HG03342 (cell line): ENCODE measurements around the gene SVIP.
A peak's percentile ranks its signal among the peaks of the same experiment; 100 is the strongest.

ENCODE experiments used
- ATAC-seq: cut with Tn5 transposase; IDR thresholded peaks from one replicate; pipeline ENCODE4 v1.9.1; 2021; ENCODE audit warnings: mild to moderate bottlenecking, moderate library complexity; ENCODE audit not compliant: unreplicated experiment

SVIP gene, protein sequence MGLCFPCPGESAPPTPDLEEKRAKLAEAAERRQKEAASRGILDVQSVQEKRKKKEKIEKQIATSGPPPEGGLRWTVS

DNA sequence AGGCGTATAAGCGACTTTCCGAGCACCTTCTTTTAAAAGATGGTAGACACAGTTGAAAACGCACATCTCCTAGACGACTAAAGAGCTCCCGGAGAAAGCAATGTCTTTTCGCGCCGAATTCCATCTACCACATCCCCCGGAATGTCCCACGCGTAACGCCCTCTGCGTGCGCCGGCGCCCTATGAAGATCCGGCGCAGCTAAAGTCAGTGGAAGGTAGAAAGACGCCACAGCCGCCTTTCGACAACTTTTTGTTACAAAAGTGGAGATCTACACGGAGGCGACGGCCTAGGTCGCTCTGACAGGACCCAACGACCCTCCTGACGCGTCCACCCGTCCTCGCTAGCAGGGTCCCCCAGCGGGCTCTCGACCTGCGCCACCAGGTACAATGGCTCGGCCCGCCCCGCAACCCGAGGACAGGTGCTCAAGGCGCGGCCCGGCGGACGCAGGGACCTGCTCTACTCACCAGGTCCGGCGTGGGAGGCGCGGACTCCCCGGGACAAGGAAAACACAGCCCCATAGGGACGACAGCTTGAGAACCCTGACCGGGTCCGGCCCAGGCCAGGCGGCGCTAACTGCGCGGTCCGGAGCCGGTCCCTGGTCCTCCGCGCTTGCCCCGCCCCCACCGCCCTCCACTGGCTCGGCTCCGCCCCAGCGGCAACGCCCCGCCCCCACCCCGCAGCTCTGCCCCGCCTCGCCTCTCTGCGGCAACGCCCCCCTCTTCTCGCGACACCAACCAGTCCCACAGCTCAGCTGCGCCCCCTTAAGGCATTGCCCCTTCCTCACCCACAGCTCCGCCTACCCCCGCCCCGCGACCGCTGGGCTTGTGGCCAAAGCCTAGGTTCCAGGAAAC lies at the start of gene SVIP:
Gene SVIP (minus strand): TSS at position 571 of the 851 bp plus-strand sequence. CDS start 53 bp downstream, at position 518.
- peak; percentile 93 for ATAC-seq

DNA sequence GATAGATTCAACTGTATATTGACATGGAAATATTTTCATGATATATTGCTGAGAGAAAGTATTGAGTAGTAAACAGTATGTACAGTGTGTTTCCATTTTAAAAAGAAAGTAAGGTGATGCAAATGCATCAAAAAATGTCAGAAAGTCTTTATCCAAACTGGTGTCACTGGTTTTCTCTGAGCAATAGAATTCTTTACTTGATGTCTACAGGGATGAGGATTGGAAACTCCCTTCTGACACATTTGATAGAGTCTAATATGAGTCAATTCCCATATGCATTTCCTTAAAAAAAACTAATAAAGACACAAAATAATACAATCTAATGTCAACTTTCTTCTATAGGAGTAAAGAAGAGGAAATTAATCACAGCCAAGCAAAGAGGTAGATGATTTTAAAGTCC lies 49.0 kb upstream of the SVIP start:
- ATAC-seq = no peak

DNA sequence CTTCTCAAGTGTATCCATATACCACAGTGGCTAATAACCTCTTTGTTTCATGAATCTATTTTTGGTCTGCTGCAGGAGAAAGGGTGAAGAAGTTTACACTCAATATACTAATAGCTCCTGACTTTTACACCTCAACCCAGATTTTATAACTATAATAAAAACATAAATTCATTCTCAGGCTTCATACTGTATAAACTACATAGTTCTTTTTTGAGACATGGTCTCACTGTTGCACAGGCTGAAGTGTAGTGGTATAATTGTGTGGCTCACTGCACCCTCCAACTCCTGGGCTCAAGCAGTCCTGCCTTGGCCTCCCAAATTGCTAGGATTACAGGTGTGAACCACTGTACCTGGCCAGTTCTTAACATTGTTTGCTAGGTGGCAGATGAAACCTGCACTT lies 48.4 kb upstream of the SVIP start:
- ATAC-seq = no peak

DNA sequence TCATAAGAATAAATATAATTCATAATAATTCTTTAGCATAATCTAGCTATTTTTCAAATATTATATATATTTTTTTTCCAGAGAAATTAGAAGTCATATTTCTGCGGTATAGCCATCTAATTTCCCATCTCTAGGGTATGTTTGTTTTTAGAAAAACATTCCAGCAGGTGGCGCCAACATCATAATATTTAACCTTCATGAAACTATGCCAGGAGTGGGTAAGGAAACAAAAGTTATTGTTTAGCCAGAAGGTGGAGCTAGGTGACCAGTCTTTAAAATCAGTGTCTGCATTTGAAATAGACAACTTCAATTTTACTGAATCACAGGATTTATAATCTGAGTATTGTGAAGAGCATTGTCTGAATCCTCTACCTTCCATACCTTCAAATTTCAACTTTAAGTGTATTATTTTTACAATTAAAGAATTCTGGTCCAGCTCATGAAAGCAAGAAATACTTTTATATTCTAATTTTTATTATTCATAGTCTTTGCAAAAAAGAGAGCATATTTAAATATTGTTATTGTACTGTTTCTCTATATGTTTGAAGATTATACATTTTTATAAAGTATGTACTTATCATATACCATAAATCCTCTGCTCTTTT lies 46.4 kb upstream of the SVIP start:
- ATAC-seq = peak; percentile 98

DNA sequence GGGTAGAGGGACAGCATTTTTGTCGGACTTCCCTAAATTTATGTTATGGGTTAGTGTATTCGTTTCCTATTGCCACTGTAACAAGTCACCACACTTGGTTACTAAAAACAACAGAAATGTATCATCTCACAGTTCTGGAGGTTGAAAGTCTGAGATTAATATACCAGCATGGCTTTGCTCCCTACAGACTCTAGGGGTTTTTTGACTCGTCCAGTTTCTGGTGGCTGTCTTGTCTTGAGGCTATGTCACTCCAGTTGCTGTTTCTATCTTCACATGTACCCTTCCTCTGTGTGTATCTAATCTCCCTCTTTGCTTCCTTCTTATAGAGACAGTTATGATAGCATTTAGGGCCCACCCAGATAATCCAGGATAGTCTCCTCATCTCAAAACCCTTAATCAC lies 39.7 kb upstream of the SVIP start:
- no peak for ATAC-seq

DNA sequence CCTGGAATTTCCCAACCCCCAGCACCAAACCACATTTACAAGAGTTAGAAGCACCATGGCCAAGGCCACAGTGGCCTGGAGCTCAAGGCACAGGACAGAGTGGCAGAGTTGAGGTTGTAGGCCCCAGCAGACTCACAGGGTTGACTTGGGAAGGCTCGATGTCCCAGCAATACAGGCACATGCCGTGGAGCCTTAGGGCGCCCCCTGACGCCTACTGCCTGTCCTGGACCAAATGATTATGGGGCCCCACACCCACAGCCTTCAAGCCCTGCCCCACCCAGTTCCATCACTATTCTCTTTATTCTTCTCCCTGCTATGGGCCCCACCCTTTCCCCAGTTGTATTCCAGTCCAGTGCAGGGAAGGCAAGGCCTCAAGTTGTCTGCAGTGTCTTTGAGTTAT lies 30.6 kb upstream of the SVIP start, which contains the start of gene CCDC179:
Gene CCDC179 (minus strand): TSS at position 234 of the 400 bp plus-strand sequence. CDS start 53 bp downstream, at position 181.
- ATAC-seq = no peak

DNA sequence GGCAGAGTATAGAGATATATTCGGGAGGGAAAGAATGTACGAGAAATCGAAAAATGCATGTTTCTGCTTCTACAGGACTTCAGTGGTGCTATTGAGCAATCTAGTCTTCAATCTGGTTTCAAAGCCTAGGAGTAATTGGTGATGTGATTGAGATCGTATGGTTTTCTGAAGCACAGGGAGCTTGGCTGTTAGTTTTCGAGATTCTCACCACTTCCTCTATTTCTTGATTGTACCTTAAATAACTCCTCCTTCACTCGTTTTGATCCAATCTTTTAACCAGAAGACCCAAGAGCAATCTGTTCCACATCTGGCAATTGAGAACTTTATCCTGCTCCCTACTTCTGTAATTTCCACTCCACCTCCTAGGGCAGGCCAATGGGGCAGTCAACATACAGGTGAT lies 30.2 kb upstream of the SVIP start:
- ATAC-seq = no peak

DNA sequence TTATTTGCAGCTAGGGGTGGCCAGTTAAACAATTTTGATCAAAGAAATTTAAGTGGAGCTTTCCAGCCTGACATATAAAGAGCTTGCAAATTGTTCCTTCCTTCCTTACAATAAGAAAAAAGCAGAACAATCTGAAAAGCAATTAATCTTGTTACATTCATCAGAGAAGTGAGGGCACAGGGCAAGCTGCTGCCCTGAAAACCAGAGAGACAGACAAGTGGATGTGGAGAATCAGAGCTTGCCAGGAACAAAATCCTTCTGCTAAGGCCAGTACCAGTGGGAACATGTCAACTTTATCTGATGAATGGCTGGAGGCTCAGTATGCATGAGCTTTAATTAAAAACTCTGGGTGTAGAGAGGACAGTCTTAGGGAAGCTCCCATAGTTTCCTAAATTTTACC lies 21.9 kb upstream of the SVIP start:
- ATAC-seq = no peak

DNA sequence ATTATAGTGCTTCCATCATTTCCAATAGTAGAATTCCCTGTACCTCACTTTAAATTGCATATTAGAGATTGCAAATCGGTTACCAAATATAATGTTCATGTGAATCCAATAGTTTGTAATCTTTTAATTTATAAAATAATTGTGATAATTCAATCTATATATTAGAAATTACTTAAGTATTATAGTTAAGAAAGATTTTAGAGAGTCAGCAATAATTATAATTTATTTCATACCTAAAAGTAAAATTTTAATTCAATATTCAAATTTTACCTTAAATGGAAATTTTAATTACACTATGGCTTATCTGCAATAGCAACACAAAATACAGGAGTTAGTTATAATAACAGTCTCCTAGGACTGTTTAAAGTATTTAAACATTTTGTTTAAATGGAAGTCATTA lies 17.1 kb upstream of the SVIP start:
- no peak for ATAC-seq

DNA sequence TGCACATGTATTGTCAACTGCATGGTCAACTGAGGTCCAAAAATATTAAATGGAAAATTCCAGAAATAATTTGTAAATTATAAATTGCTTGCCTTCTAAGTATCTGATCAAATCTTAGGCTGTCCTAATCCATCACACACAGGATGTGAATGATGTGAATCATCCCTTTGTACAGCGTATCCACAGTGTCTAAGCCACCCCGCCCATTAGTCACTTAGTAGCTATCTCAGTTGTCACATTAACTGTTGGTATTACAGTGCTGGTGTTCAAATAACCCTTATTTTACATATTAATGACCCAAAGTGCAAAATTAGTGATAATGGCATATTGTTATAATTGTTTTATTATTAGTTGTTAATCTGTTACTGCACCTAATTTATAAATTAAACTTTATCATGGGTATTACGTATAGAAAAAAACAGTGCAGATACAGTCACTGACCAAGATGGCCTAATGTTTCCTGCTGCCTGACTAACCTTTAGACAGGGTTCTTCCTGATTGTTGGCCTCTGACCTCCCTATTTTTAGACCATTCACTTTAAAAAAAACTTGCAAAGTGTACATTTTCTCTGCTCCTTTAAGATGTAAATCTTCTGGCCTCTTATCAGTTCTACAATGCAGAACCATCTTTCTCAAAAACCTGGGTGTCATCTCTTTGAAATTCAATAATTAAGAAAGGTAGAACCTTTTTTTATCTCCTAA lies 2.9 kb upstream of the SVIP start:
- no peak for ATAC-seq

DNA sequence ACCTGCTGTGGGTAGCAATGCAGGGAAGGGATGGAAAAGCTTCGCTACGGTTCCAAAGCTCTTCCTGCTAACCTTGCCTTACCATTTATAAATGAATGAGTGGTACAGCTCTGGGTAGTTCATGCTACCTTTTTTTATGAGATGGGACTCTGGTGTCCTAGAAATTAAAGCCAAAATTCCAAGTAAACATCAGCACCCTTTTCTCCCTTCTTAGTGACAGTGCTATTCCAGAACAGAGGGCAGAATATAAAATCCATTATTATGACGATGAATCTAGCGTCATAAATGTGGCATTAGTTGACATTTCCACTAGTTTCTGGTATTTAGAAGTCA lies 447 bp upstream of the SVIP start:
- ATAC-seq = no peak

DNA sequence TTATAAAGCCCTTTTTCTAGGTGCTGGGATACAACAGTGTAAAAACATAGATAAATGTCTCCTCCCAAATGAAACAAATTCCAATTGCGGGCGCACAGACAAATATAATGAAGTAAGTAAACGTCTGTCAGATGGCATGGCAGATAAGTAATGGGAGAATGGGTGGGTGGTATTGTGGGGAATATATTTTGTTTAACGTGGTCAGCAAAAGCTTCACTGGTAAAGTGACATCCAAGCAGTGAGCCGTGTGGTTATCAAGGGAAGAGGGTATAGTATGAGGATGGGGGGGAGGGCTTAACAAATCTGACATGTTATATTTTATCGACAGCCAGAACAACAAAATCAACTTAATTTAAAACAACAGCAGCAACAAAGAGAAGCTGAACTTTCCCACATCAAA lies 1.2 kb downstream of the SVIP start:
- ATAC-seq = no peak

DNA sequence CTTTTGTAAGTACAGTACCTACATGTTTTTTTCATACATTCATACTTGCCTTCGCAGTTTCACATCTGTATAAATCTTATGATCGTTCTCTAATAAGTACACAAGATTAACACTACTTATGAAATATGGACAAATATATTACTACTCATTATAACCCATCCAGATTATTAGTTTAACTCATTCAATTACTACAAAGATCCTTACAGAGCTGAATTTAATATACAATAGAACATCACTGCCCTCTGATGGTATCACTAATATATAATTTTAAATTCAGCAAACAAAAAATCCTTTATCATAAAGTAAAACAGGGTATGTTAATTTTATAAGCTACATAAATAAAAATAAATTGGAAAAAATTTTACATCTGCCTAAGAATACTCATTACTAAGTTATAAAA lies 7.4 kb downstream of the SVIP start:
- ATAC-seq = no peak

DNA sequence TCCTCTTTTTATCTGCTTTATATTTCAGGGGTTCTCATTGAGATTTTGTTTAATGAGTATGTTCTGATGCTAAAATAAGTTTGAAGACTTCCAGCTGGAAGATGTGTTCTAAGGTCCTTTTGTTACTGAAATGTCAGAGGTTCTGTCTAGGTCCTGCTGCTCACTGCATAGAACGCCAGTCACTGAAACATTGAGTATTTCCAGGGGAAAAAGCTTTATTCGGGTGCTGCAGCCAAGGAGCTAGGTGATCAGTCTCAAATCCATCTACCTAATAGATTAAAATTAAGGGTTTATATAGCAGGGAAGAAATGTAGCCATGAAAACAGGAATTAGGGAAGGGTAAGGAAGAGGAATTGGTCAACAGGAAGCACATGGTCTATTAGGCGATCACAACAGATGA lies 19.7 kb downstream of the SVIP start:
- no peak for ATAC-seq

DNA sequence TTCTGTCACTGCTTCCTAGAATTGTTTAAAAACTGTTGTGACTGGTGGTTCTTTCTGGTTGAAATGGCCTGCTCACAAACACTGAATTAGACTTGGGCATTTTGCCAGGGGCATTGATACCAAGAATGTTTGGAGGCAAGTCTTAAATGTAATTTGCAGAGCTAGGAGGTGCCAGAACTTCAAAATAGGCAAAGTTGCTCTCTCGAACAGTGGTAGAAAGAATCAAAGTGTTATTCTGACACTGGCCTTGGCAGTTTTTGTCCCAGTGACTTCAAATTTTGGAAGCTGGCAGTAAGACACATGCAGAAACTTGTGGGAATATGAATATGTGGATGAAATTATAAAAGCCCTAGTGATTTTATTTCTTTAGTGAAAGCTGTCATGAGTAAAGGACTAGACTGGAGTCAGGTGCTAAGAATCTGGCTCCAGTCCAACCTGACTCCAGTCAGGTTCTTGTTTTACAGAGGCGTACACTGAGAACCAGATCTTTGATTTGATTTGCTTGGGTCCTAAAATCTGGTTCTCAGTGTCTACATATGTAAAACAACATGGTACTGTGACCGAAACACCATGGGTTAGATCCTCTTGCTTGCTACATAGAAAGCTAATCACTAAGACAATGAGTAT lies 20.9 kb downstream of the SVIP start:
- ATAC-seq = peak; percentile 41

DNA sequence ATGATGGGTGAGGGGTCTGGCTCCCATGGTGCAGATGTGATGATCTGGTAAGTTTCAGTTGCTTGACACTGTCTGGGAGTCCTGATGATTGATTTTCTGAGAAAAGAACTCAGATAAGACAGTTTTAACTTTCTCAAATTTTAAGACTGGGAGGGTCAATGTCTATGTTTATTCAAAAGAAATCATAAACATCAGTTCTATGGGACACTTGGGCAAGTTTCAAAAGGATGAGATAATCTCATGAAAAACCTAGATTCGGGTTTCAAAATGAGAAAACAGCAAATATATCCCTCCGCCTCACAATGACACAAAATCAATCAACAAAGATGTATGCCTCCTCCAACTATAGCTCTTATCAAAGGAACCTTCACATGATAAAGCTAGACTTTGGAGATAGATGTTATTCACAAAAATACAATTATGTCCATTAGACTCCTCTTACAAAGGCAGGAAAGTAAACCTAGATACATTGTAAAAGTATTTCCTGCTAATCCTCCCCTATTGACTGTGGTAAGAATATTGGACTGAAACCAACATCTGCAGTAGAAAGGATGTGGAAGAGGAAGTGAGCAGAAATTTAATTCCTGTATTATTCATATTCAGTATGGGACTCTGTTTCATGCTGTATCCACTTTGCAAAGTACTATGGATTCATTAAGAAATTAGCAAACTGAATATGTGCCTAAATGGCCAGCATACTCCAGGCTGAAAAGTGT lies 21.6 kb downstream of the SVIP start:
- ATAC-seq = peak; percentile 98

DNA sequence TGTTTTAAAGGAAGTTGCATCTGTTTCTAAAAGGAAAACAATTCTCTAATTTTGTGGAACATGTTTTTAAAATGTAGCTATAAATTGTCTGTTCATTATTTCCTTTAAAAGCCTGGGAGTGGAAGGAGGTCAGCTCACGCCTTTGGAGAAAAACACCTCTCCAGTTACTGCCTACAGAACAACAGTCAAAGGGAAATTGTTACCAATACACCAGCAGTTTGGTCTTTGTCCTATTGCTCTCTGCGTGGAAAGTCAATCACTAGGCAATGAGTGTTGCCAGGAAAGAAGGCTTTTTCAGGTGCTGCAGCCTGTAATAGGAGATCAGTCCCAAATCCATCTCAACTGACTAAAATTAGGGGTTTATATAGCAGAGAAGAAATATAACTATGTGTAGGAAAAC lies 22.2 kb downstream of the SVIP start:
- no peak for ATAC-seq

DNA sequence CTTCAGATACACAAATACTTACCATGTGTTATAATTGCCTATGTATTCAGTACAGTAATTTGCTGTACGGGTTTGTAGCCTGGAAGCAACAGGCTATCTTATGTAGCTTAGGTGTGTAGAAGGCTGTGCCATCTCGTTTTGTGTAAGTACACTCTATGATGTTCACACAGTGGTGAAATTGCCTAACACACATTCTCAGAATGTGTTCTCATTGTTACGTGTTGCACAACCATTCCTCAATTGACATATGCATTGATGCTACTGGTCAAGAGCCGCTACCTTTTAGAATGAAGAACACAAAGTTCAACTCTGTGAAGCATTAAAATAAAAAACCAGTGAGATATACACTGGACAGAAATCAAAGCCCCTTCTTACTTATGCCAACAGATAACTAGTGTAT lies 26.7 kb downstream of the SVIP start:
- ATAC-seq = no peak

DNA sequence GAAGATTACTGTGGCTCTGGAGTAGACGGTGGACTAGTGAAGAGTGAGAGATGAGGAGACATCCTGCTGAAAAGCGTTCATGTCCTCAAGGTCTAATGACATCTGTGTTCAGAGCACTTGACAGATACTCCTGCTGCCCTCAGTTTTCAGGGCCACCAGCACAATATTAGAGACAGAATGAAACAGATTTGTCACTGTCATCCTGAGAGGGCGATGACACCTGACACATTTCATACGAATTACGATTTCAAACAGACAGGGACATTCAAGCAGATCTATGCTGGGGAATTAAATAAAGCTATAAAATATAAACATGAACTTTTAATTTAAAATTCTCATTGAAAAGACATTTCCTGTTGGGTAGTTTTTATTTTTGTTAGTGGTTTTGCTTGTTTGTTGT lies 29.1 kb downstream of the SVIP start:
- ATAC-seq = no peak

DNA sequence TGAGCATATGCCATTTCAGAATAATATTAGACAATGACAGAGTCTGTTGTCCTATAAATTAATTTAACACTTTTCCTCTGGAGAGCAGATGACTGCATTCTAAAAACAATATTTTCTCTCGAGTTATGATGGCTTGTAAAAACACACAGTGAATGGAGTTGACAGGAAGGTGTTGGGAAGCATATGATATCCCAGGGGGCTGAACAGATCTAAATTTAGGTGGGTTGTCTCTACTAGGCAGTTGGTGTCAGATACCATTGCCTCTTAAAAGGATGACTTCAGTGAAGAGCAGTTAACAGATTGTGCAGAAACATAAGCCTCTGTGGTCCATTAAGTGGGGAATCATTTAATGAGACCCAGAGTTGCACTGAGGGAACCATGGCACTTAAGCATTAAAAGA lies 30.7 kb downstream of the SVIP start:
- ATAC-seq = no peak

DNA sequence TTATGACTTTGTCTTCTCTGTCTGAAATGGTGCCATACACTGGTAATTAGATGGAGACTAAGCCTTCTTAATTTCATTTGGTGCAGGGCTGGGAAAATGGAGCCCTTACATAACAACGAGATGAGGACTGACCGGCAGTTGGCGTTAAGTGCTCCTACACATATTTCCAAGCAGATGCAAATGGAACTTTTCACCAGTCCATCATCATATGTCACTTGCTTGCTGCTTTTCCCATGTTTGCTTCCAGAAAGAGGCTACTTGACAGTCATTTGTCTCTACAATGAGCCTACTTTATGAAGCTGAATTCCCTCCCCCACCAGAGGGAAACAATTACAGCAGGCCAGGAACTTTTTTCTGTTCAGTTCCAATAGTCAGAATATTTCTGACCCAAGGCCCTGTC lies 32.6 kb downstream of the SVIP start:
- no peak for ATAC-seq
